ENCODE results near the gene OR4N2.
"Not testable (repeated sequence)": the region's sequence is repeated elsewhere in the genome, so short reads cannot be mapped to it uniquely, and the experiment has no call there.

The OR4N2 gene

DNA sequence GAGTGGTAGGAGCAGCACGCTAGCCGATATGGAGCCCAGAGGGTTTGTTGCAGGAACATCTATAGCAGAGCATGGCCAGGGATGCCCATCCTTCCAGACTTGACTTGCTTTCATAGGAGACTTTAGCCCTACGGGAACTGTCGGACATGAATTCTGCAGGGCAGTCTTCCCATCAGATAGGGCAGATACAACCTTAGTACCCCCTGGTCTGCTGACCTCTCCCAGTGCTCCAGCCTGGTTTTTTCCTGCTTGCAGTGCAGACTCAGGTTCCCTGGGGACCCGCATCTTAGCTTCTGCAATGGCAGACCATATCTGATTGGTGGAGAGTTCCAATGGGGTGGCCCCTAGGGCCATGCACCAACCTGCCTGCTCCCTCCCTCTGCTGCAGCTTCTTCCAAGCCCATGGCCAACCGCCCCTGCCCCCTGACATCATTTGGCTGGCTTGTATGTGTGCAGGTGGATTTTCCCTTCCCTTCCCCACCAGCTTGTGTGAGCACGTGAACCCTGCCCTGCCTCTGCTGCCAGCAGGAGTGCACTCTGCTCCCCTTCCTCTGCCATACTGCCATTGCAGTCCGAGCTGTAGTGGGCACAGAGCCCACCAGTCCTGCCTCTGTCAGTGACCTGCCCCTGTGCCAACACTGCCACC, 30.8 kb downstream of the OR4N2 start:
- DNase-seq = not testable (repeated sequence)

DNA sequence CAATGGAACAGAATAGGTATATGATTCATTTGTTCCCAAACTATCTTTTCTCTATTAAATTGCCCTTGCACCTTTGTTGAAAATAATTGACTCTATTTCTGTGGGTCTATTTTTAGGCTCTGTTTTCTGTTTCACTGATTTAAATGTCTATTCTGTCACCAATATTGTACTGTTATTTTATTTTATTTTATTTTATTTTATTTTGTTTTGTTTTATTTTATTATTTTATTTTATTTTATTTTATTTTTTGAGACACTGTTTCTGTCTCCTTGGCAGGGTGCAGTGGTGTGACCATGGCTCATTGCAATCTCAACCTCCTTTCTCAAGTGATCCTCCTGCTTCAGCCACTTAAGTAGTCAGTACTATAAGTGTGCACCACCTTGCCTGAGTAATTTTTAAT, 34.9 kb downstream of the OR4N2 start:
- no peak for DNase-seq

DNA sequence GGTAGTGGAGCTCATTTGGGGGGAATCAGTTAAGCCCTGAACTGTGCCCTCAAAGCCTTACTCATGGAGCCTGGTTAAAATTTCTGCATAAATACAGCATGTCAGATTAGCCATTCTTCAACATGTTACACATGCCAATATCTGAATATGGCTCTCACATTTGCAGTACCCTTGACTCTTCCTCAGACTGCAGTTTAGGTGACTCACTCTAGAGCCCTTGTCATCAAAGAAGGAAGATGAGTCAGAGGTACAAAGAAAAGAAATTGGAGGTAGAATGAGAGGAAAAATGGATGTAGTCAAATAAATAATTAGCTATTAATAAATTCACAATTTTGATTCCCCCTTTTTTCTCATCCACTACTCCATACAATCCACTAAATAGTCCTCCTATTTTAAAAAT, 47.8 kb downstream of the OR4N2 start:
- DNase-seq = no peak

DNA sequence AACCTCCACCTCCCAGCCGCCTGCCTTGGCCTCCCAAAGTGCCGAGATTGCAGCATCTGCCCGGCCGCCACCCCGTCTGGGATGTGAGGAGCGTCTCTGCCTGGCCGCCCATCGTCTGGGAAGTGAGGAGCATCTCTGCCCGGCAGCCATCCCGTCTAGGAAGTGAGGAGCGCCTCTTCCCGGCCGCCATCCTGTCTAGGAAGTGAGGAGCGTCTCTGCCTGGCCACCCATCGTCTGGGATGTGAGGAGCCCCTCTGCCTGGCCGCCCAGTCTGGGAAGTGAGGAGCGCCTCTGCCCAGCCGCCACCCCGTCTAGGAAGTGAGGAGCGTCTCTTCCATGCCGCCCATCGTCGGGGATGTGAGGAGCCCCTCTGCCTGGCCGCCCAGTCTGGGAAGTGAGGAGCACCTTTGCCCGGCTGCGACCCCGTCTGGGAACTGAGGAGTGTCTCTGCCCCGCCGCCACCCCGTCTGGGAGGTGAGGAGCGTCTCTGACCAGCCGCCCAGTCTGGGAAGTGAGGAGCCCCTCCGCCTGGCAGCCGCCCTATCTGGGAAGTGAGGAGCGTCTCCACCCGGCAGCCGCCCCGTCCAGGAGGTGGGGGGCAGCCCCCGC, 62.6 kb downstream of the OR4N2 start:
- DNase-seq = not testable (repeated sequence)

DNA sequence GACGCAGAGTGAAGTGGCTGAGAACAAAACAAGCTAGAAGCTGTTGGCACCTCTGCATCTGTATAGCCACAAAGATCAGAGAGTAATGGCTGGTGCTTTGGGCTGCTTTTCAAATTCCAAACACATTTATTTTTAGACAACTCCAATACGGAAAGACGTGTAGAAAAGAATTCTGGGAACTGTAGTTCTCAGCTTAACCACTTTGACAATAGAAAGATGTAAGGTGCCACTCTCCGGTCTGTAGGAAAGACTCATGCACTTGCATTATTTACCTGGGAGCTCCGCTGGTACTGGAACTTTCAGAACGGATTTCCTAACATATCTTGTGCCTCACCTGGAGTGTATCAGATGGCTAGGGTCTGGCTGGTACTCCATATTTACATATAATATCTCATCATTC, 69.6 kb downstream of the OR4N2 start:
- no peak for DNase-seq

DNA sequence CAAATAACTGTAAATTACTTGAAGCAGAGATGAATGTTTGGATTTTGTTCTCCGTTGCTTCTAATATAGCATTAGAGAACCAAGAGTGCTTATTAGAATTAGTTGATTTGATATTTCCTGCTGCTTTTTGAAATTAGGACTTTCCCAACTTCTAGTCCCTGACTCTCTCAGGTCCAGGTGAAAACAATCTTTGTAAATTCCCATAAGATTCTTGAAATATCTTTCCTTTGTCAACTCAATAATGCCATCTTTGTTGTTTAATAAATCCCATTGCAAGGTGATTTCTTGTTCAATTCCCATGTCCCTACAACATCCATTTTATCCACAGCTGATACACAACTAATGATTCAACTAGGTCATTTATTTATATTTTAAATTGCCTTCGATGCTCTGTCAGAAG, 71.3 kb downstream of the OR4N2 start, which contains the start of gene OR4K2:
TSS of gene OR4K2 (plus strand) at position 301 of the 400 bp plus-strand sequence. CDS start 1,126 bp downstream, outside the sequence.
- DNase-seq = no peak

DNA sequence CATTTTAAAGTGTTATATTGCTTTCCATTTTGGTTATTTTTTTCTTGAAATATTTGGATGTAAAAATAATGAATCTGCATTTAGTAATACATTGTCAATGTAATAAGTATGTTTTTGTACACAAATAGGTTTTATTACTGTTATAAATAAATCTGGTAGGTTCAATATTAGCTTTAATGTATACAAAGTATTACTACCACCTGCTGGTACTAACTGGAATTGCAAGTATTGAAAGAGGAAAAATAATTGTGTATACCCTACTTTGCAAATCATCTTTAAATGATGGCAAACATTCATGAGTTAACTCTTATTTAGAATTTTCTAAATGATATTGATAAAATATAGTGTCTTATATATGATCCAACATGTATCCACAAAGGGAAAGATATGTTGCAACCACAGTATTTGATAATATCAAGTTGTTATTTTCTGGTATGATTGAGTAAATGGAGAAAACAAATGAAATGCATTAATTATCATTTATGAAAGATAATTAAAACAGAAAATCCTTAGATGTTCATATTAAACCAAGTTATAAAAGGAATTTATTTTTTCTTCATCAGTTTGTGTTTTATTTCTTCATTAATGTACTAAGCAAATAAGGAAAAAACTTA, 74.6 kb downstream of the OR4N2 start:
- DNase-seq = no peak

All from fibroblast of skin of scalp (primary cell).